Gastrocnemius medialis (tissue), 4 donors: ENCODE measurements around the gene ACOX1.

Source experiments
- CTCF ChIP-seq, 5 experiments: fragments of 450-650 bp in 3 of 5; fragments of 200-600 bp in 2 of 5; sonication (generic) in 2 of 5; IDR thresholded peaks in 4 of 5; conservative IDR thresholded peaks in 1 of 5; 1 replicate in 4 of 5; 2 replicates in 1 of 5; pipeline ENCODE4 v1.5.1; 2016 to 2019; ENCODE audit warnings: antibody characterized with exemption in 5 of 5, mild to moderate bottlenecking in 3 of 5, moderate library complexity in 3 of 5
- POLR2A ChIP-seq, 2 donors: fragments of 450-650 bp; IDR thresholded peaks; one replicate each; pipeline ENCODE4 v1.6.1; 2017; ENCODE audit warnings: antibody characterized with exemption in 2 of 2, mild to moderate bottlenecking in 2 of 2, moderate library complexity in 2 of 2

- no peak for TF ChIP-seq CTCF (IDR thresholded peaks at IDR 0.05 in 4 of 5, conservative IDR thresholded peaks at IDR 0.05 in 1 of 5)
- no peak for TF ChIP-seq POLR2A (IDR thresholded peaks at IDR 0.05)
Measured at GRCh38 chr17:76008630-76009425, 29.9 kb upstream of the ACOX1 start.
